NOMO-1 treated with dmso at 0.1 percent for 144 hours (cell line): ENCODE measurements around the gene TAF6.
A peak's percentile ranks its signal among the peaks of the same experiment; 100 is the strongest.
"Not testable (repeated sequence)": the region's sequence is repeated elsewhere in the genome, so short reads cannot be mapped to it uniquely, and the experiment has no call there.

ENCODE experiments used
- DNase-seq: peaks from one replicate; lab custom pipeline; 2025; ENCODE audit not compliant: unreplicated experiment; lab: John Stamatoyannopoulos, UW

Gene TAF6

DNA sequence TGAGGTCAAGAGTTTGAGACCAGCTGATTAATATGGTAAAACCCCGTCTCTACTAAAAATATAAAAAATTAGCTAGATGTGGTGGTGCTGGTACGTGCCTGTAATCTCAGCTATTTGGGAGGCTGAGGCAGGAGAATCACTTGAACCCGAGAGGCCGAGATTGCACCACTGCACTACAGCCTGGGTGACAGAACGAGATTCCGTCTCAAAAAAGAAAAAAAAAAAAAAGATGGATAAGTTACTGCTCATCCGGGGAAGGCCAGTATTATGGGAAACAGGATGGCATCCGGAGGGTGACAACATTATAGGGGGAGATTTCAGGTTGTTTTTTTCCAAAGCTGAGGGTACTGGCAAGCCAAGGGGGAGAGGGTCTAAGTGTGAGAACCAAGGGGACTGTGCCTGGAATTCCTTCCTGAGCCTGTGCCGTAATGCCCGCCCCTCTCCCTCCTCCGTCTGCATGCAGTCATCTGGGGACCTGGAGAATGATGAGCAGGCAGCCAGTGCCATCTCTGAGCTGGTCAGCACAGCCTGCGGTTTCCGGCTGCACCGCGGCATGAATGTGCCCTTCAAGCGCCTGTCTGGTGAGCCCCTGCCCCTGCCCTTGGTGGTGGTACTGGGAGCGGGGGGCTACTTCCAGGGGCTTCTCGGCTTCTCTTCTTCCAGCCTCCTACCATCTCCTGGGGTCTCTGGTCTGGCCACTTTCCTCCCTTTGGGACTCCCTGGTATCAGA lies 33.9 kb upstream of the TAF6 start:
- DNase-seq = no peak

DNA sequence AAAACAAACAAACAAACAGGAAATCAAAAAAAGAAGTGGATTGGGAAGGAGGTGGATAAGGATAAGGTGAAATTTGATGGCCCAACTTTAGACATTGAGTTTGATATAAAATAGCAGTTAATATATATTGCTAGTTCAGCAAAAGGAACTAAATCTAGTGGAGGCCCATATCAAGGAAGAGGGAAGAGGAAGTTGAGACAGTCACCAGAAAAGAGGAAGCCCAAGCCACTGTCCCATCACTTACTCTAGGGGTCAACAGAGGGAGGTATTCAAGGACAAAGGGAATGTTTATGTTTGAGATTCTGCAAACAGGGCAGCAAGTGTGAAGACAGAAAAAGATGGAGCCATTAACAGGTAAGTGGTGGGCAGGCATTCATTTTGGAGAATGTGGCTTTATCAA lies 33.2 kb upstream of the TAF6 start:
- peak; percentile 94 for DNase-seq

DNA sequence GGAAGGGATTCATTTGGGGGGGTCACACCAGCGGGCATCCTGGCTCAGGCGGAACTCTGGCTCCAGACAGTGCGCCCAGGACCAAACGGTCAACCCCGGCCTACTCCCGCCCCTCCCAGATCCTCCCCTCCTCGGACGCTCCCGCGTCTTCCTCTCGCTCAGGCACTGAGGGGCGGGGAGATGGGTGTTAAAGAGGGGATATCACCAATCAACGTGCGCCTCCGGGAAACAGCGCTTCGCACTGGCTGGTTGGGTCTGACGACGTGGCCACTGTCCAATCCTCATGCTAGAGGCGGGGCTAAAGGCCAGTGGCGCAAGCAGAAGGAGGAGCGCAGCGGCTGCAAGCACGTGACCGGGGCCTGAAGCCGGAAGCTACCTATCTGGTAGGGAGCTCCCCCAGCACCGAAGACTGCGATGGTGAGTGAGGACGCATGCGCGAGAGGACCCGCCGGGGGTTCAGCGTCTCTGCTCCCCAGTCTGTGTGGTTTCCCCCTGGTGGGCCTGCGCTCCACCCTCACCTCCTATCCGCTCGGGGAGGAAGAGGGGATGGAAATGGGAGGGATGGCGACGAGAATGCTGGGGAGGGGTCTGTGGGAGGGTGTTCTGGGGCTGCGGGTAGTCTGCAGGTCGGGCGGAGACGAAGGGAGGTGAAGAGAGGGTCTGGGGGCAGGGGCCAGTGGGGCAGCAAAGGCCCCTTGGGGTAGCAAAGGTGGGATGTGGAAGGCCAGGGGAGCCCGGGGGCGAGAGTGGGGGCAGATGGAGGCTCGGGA lies 29.6 kb upstream of the TAF6 start, which contains the start of gene LAMTOR4:
TSS of gene LAMTOR4 (plus strand) at position 360 of the 770 bp plus-strand sequence. CDS start at position 415, 55 bp downstream.
- peak; percentile 100 for DNase-seq

DNA sequence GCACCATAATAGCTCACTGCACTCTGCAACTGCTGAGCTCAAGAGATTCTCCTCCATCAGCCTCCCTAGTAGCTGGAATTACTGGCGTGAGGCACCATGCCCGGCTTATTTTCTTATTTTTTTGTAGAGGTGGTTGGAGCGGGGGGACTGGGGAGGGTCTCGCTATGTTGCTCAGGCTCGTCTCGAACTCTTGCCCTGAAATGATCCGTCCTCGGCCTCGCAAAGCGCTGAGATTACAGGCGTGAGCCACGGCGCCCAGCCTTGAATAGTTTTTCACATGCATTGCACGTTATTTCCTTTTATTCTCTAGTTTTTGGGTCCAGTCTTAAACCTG lies 29.0 kb upstream of the TAF6 start:
- DNase-seq = no peak

DNA sequence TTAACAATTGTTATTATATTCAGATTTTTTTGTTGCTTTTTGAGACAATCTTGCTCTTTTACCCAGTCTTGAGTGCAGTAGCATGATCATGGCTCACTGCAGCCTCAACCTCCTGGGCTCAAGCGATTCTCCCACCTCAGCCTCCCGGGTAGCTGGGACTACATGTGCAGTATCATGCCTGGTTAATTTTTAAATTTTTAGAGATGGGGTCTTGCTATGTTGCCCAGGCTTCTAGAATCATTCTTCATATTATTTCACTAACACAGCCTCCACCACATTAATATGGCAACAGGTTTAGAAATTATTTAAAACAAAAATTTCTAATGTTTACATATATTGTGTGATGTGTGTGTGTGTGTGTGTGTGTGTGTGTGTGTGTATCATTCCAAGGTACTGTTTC lies 28.1 kb upstream of the TAF6 start:
- DNase-seq = no peak

DNA sequence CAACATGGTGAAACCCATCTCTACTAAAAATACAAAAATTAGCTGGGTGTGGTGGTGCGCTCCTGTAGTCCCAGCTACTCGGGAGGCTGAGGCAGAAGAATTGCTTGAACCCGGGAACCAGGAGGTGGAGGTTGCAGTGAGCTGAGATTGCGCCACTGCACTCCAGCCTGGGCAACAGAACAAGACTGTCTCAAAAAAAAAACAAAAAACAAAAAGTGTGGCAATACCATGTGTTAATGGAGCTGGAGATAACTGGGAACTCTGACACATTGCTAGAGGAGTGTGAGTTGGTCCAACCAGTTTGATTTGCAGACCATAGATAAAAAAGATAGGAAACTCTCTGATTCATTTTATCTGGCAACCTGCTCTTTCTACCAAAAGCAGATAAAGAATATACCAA lies 27.2 kb upstream of the TAF6 start:
- DNase-seq = not testable (repeated sequence)

DNA sequence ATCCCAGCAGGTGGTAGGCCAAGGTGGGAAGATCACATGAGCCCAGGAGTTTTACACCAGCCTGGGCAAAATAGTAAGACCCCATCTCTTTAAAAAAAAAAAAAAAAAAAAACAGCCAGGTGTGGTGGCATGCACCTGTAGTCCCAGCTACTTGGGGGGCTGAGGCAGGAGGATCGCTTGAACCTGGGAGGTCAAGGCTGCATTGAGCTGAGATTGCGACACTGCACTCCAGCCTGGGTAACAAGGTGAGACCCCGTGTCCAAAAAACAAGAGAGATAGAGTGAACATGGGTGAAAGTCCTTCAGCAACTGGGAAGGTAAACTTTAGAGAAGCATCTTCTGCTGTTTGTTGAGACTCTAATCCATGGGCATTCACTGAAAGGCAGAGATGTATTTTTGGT lies 23.3 kb upstream of the TAF6 start:
- no peak for DNase-seq

DNA sequence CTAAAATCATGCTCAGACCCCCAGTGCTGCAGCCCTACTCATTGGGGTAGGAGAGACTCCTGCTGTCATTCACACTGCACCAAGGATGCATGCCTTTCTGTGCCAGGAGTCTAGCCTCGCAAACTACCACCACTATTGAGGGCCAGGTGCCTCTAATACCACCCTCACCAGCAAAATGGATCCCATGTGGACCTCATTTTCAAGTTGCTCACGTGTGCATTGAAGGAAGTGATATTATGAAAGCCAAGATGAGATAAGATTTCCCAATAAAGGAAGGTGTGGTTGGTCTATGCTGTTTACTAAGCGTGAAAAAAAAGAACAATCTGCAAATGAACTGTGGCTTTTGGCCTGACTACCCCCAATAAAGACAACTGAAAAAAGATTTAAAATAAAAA lies 22.4 kb upstream of the TAF6 start:
- peak; percentile 75 for DNase-seq

DNA sequence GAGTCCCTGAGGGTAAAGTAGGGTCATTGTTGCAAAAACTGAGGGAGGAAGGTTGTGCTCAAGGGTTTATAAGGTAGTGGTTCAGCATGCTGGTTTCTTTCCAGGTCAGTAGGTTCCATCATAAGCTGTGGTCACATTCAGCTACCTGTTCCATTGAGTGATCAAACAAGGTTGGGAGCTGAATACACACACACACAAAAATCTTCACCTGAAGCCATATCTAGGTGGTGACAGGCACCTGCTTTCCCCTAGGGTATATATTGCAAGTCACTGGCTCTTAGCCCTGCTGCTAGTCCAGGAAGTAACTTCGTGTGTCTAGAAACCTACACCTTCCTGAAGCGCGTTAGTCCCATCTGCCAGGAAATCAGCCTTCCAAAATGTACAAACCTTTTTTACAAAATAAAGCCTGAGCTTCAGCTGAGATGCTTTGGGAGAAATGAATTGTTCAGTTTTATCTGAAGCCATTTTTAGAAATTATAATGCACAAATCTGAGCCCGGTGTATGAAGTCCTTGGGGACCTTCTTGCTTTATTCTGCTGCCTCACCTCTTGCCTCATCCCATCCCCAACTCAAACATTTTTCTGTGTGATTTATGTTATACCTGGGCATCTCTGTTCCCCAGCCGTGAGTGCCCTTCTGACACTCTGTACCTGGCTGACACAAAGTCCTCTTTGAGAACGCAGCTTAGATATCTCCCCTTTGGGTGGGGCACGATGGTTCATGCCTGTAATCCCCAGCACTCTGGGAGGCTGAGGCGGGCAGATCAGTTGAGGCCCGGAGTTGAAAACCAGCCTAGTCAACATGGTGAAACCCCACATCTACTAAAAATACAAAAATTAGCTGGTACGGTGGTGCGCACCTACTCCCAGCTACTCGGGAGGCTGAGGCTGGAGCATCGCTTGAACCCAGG lies 18.9 kb upstream of the TAF6 start:
- no peak for DNase-seq

DNA sequence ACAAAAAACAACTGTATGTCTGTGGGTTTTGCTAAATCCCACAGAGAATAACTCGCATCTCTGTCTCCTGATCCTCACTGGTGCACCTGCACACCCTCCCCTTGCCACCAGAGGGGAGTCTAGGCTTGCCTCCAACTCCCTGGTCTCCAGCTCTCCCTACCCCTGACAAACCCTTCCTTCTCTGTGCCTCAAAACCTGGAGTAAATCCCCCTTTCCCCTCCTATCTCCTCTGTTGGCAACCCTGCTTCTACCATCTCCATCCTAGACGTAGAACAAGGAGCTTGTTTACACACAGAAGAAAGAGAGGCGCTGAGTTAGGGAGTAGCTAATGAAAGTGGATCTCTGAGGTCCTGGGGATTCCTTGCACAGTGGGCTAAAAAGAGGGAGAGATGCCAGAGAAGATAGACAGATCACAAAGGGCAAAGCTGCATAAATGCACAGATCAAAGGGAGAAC lies 13.6 kb upstream of the TAF6 start:
- DNase-seq = peak; percentile 74

DNA sequence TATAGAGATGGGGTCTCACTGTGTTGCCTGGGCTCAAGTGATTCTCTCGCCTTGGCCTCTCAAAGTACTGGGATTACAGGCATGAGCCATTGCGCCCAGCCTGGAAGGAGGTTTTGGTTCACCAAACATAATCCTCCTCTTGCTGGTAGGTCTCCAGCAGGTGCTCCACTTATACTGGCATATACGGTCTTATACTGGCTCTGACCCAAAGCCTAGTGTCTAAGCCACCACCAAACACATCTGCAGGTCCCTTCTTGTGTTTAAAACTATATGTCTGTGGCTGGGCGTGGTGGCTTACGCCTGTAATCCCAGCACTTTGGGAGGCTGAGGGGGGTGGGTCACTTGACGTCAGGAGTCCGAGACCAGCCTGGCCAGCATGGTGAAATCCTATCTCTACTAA lies 13.0 kb upstream of the TAF6 start:
- DNase-seq = no peak

DNA sequence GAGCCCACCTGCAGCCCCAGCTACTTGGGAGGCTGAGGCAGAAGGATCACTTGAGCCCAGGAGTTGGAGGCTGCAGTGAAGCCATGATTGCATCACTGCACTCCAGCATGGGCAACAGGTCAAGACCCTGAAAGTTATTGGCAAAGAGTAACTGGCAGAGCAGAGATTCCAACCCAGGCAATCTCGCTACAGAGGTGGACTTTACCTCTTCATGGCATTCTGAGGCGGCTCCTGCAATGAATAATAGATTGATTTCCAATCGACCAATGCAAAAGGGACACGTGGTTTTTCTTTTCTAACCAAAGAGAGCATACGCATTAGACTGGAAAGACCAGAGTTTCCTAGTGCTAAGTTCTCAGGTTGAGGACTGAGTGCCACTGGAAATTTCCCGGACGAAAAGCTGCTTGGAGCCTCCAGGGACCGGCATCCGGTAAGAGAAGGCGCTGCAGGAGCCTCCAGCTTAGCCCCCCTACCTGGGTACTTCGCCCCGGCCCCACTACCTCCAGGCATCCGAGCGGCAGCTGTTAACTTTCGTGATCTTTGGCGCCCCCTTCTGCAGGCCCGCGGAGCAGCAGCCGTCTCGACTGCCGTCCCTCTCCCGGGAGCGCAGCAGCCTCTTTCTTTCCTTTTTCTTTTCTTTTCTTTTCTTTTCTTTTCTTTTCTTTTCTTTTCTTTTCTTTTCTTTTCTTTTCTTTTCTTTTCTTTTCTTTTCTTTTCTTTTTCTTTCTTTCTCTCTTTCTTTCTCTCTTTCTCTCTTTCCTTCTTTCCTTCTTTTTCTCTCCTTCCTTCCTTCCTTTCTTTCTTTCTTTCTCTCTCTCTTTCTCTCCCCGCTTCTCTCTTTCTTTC lies 11.7 kb upstream of the TAF6 start:
- peak; percentile 73 for DNase-seq

DNA sequence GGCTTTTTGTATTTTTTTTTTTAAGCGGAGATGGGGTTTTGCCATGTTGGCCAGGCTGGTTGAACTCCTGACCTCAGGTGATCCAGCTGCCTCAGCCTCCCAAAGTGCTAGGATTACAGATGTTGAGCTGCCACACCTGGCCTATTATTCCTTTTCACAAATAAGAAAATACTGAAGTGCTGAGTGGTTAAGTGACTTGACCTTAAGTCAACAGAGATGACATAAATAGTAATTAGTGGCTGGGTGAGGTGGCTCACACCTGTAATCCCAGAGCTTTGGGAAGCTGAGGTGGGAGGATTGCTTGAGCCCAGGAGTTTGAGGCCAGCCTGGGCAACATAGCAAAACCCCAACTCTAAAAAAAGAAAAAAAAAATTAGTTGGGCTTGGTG lies 11.1 kb upstream of the TAF6 start:
- not testable (repeated sequence) for DNase-seq

DNA sequence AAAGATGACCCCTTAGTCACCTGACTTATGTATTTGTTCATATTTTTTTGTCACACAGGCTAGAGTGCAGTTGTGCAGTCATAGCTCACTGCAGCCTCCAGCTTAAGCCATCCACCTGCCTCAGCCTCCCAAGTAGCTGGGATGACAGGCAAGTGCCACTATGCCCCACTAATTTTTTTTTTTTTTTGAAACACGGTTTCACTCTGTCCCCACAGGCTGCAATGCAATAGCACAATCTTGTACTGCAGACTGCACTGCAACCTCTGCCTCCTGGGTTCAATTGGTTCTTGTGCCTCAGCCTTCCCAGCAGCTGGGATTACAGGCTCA lies 9.4 kb upstream of the TAF6 start:
- no peak for DNase-seq

DNA sequence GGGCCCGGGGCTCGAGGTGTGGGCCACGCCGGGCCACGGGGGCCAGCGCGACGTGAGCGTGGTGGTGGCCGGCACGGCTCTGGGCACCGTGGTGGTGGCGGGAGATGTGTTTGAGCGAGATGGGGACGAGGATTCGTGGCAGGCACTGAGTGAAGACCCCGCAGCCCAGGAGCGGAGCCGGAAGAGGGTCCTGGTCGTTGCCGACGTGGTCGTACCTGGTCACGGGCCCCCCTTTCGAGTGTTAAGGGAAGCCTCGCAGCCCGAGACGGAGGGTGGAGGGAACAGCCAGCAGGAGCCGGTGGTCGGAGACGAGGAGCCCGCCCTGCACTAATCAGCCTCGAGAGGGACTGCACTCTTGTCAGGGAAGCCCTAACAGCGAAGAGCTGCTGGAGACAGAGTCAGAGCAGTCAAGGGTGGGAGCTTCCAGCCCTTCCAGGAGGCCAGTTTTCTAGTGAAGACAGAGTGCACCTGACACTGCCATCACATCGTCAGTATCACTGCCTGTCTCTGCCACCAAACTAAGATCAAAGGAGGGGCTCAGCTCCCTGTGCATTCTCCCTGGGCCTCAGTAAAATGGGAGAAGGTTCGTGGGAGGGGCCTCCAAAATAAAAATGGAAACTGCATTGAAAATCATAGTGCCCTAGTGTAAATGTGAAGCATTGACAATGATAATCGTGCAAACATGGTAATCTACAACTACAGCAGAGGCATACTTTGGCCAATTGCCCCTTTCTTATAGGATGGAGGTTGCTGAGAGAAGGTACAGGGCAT lies 8.9 kb upstream of the TAF6 start:
- DNase-seq = peak; percentile 21

DNA sequence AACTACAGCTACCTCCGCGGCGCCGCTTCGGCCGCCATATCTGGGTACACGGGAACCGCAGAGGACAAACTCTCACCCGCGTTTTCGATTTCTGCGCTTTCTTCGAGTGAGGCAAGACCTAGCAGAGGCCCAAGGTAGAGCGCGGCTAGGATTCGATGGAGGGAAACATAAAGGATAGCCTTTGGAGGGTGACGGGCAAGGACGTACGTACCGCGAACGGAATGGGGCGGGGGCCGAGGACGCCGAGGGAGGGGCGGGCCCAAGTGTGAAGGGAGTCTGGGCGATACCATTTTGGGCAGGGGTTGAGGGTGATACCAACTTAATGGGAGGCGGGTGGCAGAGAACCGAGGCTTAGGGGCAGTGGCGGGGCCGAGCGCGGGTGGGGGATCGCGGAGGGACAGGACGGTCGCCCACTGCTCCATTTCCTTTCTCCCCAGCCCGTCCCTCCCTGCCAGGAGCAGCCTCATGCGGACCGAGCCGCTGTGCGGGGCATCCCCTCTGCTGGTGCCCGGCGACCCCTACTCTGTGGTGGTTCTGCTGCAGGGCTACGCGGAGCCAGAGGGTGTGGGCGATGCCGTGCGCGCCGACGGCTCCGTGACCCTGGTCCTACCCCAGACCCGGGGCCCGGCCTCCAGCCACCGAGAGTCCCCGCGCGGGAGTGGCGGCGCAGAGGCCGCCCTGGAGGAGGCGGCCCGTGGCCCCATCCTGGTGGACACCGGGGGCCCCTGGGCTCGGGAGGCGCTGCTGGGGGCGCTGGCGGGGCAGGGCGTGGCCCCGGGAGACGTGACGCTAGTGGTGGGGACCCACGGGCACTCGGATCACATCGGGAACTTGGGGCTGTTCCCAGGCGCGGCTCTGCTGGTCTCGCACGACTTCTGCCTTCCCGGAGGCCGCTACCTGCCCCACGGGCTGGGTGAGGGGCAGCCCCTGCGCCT lies 8.0 kb upstream of the TAF6 start, which contains the start of gene MBLAC1:
TSS of gene MBLAC1 (plus strand) at position 37 of the 935 bp plus-strand sequence. CDS start at position 466, 429 bp downstream.
- DNase-seq = peak; percentile 92

DNA sequence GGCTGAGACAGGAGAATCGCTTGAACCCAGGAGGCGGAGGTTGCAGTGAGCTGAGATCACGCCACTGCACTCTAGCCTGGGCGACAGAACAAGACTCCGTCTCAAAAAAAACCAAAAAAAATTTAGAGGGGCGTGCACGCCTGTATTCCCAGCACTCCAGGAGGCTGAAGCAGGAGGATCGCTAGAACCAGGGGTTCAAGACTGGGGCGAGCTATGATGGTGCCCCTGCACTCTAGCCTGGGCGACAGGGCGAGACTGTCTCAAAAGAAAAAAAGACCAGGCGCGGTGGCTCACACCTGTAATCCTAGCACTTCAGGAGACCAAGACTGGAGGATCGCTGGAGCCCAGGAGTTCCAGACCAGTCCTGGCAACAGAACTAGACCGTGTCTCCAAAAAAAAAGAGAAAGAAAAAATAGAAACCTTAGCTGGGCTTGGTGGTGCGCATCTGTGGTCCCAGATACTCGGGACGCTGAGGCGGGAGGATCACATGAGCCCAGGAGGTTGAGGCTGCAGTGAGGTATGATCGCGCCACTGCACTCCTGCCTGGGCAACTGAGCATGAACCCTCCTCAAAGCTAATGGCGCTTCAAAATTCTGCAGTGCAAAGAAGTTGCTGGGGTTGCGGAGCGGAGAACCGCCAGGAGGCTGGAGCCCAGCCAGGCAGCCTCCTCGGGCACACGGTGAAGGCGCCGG lies 7.2 kb upstream of the TAF6 start:
- no peak for DNase-seq
